Chondrocyte (in vitro differentiated cells): ENCODE measurements around the gene LMX1B. TPM values are rescaled to one million over a fixed set of nuclear protein-coding genes. Genes with fewer than 3 reads are reported as not detected.

Experiments used
- DNase-seq: peaks from one replicate; pipeline ENCODE4 v3.0.0; 2021; ENCODE audit warnings: mixed read lengths, low spot score
- H3K27ac Mint-ChIP-seq: one replicate; pipeline ENCODE4 v1.8.0; 2021; ENCODE audit warnings: mild to moderate bottlenecking, moderate library complexity, mixed read lengths; ENCODE audit not compliant: unreplicated experiment
- H3K27me3 Mint-ChIP-seq: 2 replicates; pipeline ENCODE4 v1.8.0; 2021; ENCODE audit warnings: low read depth, mixed read lengths
- H3K36me3 Mint-ChIP-seq: 2 replicates; pipeline ENCODE4 v1.8.0; 2021; ENCODE audit warnings: low read depth, mixed read lengths
- H3K4me1 Mint-ChIP-seq: 2 replicates; pipeline ENCODE4 v1.8.0; 2021; ENCODE audit warnings: low read depth, mild to moderate bottlenecking, mixed read lengths
- H3K4me3 Mint-ChIP-seq: one replicate; pipeline ENCODE4 v1.8.0; 2021; ENCODE audit warnings: mild to moderate bottlenecking, moderate library complexity, mixed read lengths; ENCODE audit not compliant: unreplicated experiment
- H3K9me3 Mint-ChIP-seq: 2 replicates; pipeline ENCODE4 v1.8.0; 2021; ENCODE audit warnings: low read depth, mixed read lengths
- CTCF ChIP-seq: fragments of 200-600 bp; sonication (generic); IDR thresholded peaks from 2 replicates; pipeline ENCODE4 v1.5.0; 2021; ENCODE audit warnings: antibody characterized with exemption, mild to moderate bottlenecking, moderate library complexity
- total RNA-seq: library from RNA; stranded (reverse); gene quantifications from 3 replicates; pipeline ENCODE4 v1.2.1, GENCODE V29; 2021

The LMX1B gene
- total RNA-seq, 1 donor from 2014 or later, result not detected

DNA sequence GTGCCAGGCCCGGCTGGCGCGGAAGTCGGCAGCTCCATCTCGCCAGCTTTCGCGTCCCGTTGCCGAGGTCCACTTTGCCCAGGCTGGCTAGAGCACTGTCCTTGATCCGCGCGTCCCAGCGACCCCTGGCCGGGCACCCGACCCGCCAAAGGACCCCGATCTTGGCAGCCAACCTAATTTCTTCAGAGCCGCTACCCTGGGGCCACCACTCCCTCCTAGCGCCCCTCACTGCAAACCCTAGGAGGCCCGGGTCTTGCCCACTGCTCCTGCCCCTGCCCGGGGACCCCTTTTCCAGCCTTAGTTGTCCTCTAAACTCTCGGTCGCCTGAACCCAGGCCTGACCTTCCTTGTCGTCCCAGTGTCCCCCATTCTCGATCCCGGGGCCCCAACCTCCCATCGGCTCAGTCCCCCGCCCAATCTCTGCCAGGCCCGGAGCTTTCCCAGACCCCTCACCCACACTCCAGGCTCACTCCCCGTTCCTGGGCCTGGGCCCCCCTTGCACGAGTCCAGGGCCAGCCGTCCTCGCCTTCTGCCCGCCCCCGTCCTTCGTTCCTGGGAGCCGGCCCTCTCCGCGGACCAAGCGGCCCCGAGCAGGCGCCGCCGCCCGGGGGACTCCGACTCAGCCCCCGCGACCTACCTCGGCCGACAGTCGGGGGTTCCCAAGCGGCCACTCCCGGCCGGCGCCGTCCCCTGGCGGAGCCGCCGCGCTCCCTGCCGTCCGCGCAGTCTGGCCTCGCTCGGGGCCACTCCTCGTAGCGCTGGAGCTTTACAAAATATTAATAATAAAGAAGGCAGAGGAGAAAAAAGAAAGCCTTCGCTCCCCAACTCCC lies 701 bp upstream of the LMX1B start:
- H3K9me3 Mint-ChIP-seq, result no peaks in the 10 kb centered on the region
- H3K27ac Mint-ChIP-seq, result no peak overlapping the region
- H3K27me3 Mint-ChIP-seq, result peaks cover 61% of the 10 kb centered on the region
- peaks cover 18% of the 10 kb centered on the region for H3K4me1 Mint-ChIP-seq
- no peak overlapping the region for H3K4me3 Mint-ChIP-seq
- DNase-seq, result peak; percentile 69
- H3K36me3 Mint-ChIP-seq, result peaks cover 2% of the 10 kb centered on the region
- TF ChIP-seq CTCF, result no peak

DNA sequence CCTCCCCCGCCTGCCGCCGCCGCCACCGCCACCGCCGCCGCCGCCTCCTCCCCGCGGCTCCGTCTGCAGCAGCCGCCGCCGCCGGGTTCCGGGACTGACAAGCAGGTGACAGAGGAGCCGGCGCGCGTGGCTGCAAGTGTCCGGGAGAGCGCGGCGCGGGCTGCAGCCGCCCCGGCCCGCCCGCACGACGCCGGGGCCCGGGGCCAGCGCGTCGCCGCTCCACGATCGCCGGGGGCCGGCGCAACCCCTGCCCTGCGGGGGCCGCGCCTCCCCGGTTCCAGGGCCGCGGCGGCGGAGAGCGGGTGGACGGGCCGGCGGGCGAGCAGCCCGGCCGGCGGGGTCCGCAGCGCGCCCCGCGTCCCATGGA lies 343 bp downstream of the LMX1B start:
- DNase-seq, result peak; percentile 62
- peaks cover 18% of the 10 kb centered on the region for H3K4me1 Mint-ChIP-seq
- no peak overlapping the region for H3K27ac Mint-ChIP-seq
- H3K4me3 Mint-ChIP-seq, result no peak overlapping the region
- no peak for TF ChIP-seq CTCF
- H3K9me3 Mint-ChIP-seq, result no peaks in the 10 kb centered on the region
- peaks cover 64% of the 10 kb centered on the region for H3K27me3 Mint-ChIP-seq
- peaks cover 2% of the 10 kb centered on the region for H3K36me3 Mint-ChIP-seq

DNA sequence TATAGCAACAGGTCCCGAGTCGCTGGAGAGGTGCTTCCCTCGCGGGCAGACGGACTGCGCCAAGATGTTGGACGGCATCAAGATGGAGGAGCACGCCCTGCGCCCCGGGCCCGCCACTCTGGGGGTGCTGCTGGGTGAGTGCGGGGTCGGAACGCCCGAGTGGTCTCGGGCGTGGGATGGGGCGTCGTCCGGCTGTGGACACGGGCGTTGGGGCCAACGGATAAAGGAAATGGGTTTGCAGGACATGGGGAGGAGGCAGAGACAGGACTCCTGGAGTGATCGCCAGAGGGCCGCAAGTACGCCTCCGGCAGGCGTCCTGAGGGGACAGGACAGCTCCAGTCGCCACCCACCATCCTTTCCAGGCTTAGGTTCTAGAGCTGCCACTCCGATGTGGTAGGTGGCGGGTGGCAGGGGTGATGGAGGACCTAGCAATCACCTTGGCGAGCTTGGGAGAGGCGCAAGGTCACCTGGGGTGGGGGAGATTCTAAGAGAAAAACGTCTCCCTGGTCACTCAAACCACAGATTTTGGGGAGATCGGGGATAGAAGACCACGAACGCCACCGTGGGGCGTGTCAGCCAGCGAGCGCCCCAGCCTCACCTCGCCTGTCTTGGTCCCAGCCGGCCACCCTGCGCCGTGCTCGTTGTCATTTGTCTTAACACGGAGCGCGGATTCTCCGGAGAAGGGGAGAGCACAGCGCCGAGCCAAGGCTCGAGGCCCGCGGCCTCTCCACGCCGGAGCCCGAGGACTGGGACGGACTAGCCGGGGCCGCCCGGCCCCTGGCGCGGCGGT lies 922 bp downstream of the LMX1B start:
- peaks cover 64% of the 10 kb centered on the region for H3K27me3 Mint-ChIP-seq
- H3K4me1 Mint-ChIP-seq, result peaks cover 18% of the 10 kb centered on the region
- no peak overlapping the region for H3K27ac Mint-ChIP-seq
- peak; percentile 89 for DNase-seq
- peak overlapping the region; percentile 44 for H3K4me3 Mint-ChIP-seq
- no peaks in the 10 kb centered on the region for H3K9me3 Mint-ChIP-seq
- no peak for TF ChIP-seq CTCF
- peaks cover 2% of the 10 kb centered on the region for H3K36me3 Mint-ChIP-seq

DNA sequence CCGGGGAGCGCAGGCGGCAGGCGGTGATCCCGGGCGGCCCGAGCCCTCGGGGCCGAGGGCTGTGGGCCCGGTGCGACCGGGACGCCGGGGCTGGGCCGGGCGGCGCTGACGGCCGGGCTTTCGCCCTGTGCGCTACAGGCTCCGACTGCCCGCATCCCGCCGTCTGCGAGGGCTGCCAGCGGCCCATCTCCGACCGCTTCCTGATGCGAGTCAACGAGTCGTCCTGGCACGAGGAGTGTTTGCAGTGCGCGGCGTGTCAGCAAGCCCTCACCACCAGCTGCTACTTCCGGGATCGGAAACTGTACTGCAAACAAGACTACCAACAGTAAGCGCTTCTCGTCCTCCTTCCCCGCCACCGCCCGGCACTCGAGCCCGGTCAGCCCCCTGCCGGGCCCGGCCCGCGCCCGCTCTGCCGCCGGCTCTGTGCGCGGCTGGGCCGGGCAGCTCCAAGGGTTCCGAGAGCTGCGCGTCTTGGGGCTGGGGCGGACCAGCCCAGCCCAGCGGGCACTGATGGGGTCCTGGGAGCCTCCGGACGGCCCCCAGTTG lies 1.6 kb downstream of the LMX1B start:
- no peak for TF ChIP-seq CTCF
- Mint-ChIP-seq H3K27me3 (peaks cover 67% of the 10 kb centered on the region), H3K27ac (no peak overlapping the region), H3K36me3 (peaks cover 2% of the 10 kb centered on the region), H3K4me3 (peak overlapping the region; percentile 38), H3K4me1 (peaks cover 18% of the 10 kb centered on the region), H3K9me3 (no peaks in the 10 kb centered on the region)
- peak; percentile 59 for DNase-seq

- no peaks in the 10 kb centered on the region for H3K9me3 Mint-ChIP-seq
- no peak for TF ChIP-seq CTCF
- H3K27ac Mint-ChIP-seq, result no peak overlapping the region
- H3K27me3 Mint-ChIP-seq, result peaks cover 70% of the 10 kb centered on the region
- no peak overlapping the region for H3K4me3 Mint-ChIP-seq
- H3K4me1 Mint-ChIP-seq, result peaks cover 18% of the 10 kb centered on the region
- peaks cover 2% of the 10 kb centered on the region for H3K36me3 Mint-ChIP-seq
- DNase-seq, result peak; percentile 25
Measured at GRCh38 chr9:126615791-126616447, 2.2 kb downstream of the LMX1B start.
